ENCODE results near the gene FZR1.

DNA sequence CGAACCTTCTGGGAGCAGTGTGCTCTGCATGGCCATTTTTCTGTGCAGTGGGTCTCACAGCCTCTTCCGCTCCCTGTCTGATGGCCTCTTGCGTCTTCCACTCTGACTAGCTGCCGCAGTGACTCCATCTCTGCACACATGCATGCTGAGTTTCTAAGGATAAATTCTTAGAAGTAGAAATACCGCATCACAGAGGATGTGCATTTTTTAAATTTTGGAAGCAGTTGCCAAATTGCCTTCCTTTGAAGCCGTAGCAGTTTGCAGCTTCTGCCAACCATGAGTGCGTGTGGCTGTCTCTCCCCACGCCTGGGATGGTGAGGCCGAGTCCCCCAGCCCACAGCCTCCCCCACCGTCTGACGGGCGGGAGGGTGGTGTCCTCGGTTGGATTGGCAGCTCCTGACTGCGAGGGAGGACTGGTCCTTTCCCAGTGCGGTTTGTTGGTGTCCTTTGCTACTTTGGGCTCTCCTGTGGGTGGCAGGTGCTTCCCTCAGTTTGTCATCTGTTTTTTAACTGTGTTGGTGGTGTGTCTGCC, 9.8 kb downstream of the FZR1 start:
- no peak for TF ChIP-seq POLR2AphosphoS5 (IDR thresholded peaks at IDR 0.05)
- TF ChIP-seq, protein P1, sequence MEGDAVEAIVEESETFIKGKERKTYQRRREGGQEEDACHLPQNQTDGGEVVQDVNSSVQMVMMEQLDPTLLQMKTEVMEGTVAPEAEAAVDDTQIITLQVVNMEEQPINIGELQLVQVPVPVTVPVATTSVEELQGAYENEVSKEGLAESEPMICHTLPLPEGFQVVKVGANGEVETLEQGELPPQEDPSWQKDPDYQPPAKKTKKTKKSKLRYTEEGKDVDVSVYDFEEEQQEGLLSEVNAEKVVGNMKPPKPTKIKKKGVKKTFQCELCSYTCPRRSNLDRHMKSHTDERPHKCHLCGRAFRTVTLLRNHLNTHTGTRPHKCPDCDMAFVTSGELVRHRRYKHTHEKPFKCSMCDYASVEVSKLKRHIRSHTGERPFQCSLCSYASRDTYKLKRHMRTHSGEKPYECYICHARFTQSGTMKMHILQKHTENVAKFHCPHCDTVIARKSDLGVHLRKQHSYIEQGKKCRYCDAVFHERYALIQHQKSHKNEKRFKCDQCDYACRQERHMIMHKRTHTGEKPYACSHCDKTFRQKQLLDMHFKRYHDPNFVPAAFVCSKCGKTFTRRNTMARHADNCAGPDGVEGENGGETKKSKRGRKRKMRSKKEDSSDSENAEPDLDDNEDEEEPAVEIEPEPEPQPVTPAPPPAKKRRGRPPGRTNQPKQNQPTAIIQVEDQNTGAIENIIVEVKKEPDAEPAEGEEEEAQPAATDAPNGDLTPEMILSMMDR (IDR thresholded peaks at IDR 0.05): no peak
- no peak for TF ChIP-seq POLR2A (IDR thresholded peaks at IDR 0.05)
